H1 (cell line): Measurements from ENCODE around the gene KCTD4. TPM values are rescaled to one million over a fixed set of nuclear protein-coding genes. Genes with fewer than 3 reads are reported as not detected.

ENCODE experiments used
- CBX8 ChIP-seq: fragments of 300-800, 300-1000 bp; sonication (generic); IDR thresholded peaks from 2 replicates; pipeline ENCODE4 v1.7.1; 2016; ENCODE audit warnings: low read depth, low read length, borderline replicate concordance
- CHD1 ChIP-seq: IDR thresholded peaks from 2 replicates; pipeline ENCODE4 v1.6.1; 2012; ENCODE audit warnings: low read depth, low read length, improper control_type of control experiment
- EZH2 ChIP-seq: fragments of 200-600 bp; sonication (generic); IDR thresholded peaks from 2 replicates; pipeline ENCODE4 v1.7.1; 2012; ENCODE audit warnings: low read depth, mild to moderate bottlenecking, moderate library complexity, low read length, inconsistent platforms; ENCODE audit not compliant: severe bottlenecking
- RAD21 ChIP-seq, 2 experiments: IDR thresholded peaks in 1 of 2; conservative IDR thresholded peaks in 1 of 2; 2 replicates each; pipeline ENCODE4 v1.6.1; 2011; ENCODE audit warnings: low read depth in 2 of 2, low read length in 2 of 2, improper control_type of control experiment in 1 of 2, inconsistent platforms in 1 of 2, mild to moderate bottlenecking in 1 of 2, moderate library complexity in 1 of 2
- YY1 ChIP-seq: IDR thresholded peaks from 2 replicates; pipeline ENCODE4 v1.6.1; 2011; ENCODE audit warnings: low read depth, mild to moderate bottlenecking, low read length
- polyA plus RNA-seq, 7 experiments: library from polyadenylated mRNA; depleted of rRNA in 3 of 7; stranded (reverse) in 5 of 7; unstranded in 2 of 7; fragments of >200 nt in 5 of 7; fragments of 200-250 nt in 2 of 7; gene quantifications; 1 replicate in 5 of 7; 2 replicates in 1 of 7; 4 replicates in 1 of 7; pipeline versions ENCODE4 v1.2.1 to v1.2.3, GENCODE V29; 2011 to 2013; ENCODE audit warnings: missing spikeins in 2 of 7, mixed read lengths in 2 of 7
- total RNA-seq: library from RNA; stranded (reverse); fragmentation: NEBNext Ultra II Directional; extraction: Animal tissue kit (Norgen Biotek cat#: 25700); gene quantifications from 2 replicates; pipeline ENCODE4 v1.2.1, GENCODE V29; 2021

Gene KCTD4
- total and polyA plus RNA-seq, 2 of the 8 experiments (the other 6 are each of a cell fraction or from before 2014, with no cell fraction given) = not detected

DNA sequence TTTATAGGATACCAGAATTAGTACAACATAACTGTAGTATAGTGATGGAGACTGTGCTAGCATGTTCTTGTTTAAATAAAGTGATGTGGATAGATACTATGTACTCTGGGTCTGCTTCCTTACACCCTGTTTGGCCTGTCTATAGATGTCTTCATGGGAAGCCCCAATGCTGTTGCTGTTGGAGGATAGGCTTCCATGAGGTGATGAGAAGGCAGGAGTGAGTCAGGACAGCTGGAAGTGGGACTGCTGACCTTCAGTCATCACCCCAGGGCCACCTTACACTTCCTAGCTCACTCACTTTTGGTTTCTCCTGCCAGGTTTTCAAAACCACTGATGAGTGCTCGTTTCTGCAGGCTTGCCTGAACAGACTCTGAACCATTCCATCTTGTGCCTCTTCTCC, 4.2 kb downstream of the KCTD4 start (continued):
- no peak for TF ChIP-seq RAD21 (IDR thresholded peaks at IDR 0.05 in 1 of 2, conservative IDR thresholded peaks at IDR 0.05 in 1 of 2; ENCODE audit: low read depth in 2 of 2, low read length in 2 of 2)
- TF ChIP-seq CHD1 = no peak
- TF ChIP-seq CBX8 = no peak
- no peak for TF ChIP-seq YY1
- no peak for TF ChIP-seq EZH2
- TF ChIP-seq, all 59 proteins: peak for 0
